ENCODE measurements around the gene AOPEP. TPM values are rescaled to one million over a fixed set of nuclear protein-coding genes. Genes with fewer than 3 reads are reported as not detected.

Gene AOPEP
- total RNA-seq, 1 experiment from 2014 or later, result 36.4 TPM

GRCh38 chr9:94852373-94852772 is 125.9 kb downstream of the AOPEP start:
- in situ Hi-C loops (cut with HindIII; ENCODE audit: low pct_unique_long_range_greater_than_20kb, low sequenced_read_pairs), result no loop called here
- BruUV-seq (replicated peaks), result no TSS peak
- peaks cover 3% of the 10 kb centered on the region; the same call in 1 of the 2 replicates for H3K4me1 ChIP-seq (ENCODE audit: control insufficient read depth, insufficient read depth, low read length)
- no peak overlapping the region for H3K27ac ChIP-seq (ENCODE audit: low read length)
- H3K36me3 ChIP-seq (ENCODE audit: control insufficient read depth, insufficient read depth, low read length), result no peaks in the 10 kb centered on the region
- no peaks in the 10 kb centered on the region for H3K27me3 ChIP-seq (ENCODE audit: control insufficient read depth, insufficient read depth, low read length)
- no peaks in the 10 kb centered on the region for H3K9me3 ChIP-seq (ENCODE audit: control insufficient read depth, insufficient read depth, low read depth, low read length)
- no peak overlapping the region for H3K4me3 ChIP-seq (ENCODE audit: low read depth in 2 of 2, low read length in 2 of 2)
- CTCF ChIA-PET, result no interaction called here
- TF ChIP-seq REST (IDR thresholded peaks at IDR 0.05; ENCODE audit: insufficient read depth in 1 of 2, low read depth in 2 of 2, low read length in 1 of 2) (no peak), POLR2AphosphoS5 (IDR thresholded peaks at IDR 0.05; ENCODE audit: low read depth, low read length) (no peak), SIN3A (IDR thresholded peaks at IDR 0.05; ENCODE audit: borderline replicate concordance, insufficient read depth, low read depth, low read length) (no peak), TCF7L2 (IDR thresholded peaks at IDR 0.05; ENCODE audit: low read depth, low read length) (no peak), CTCF (IDR thresholded peaks at IDR 0.05) (no peak)
- DNase-seq (ENCODE audit: low read depth, low spot score) (no peak), ATAC-seq (no peak)
- POLR2A ChIA-PET, result interaction anchor here (0.6 kb wide), 1 partner anchor 183 kb away, joined by 11 read pairs; no protein-coding TSS in a partner anchor
- intact Hi-C loops (cut with micrococcal nuclease; ENCODE audit: unreplicated experiment), result no loop called here

GRCh38 chr9:94853887-94854286 is 127.4 kb downstream of the AOPEP start:
- ChIA-PET CTCF (no interaction called here), POLR2A (no interaction called here)
- TF ChIP-seq SIN3A (IDR thresholded peaks at IDR 0.05; ENCODE audit: borderline replicate concordance, insufficient read depth, low read depth, low read length) (no peak), TCF7L2 (IDR thresholded peaks at IDR 0.05; ENCODE audit: low read depth, low read length) (no peak)
- H3K27ac ChIP-seq (ENCODE audit: low read length), result peak overlapping the region; percentile 57; the same call in 1 of the 2 replicates
- no TSS peak for BruUV-seq (replicated peaks)
- no peaks in the 10 kb centered on the region for H3K9me3 ChIP-seq (ENCODE audit: control insufficient read depth, insufficient read depth, low read depth, low read length)
- intact Hi-C loops (cut with micrococcal nuclease; ENCODE audit: unreplicated experiment), result no loop called here
- no peaks in the 10 kb centered on the region for H3K27me3 ChIP-seq (ENCODE audit: control insufficient read depth, insufficient read depth, low read length)
- DNase-seq (ENCODE audit: low read depth, low spot score) (no peak), ATAC-seq (no peak)
- peaks cover 3% of the 10 kb centered on the region; the same call in 1 of the 2 replicates for H3K4me1 ChIP-seq (ENCODE audit: control insufficient read depth, insufficient read depth, low read length)
- in situ Hi-C loops (cut with HindIII; ENCODE audit: low pct_unique_long_range_greater_than_20kb, low sequenced_read_pairs), result no loop called here
- no peak overlapping the region for H3K4me3 ChIP-seq (ENCODE audit: low read depth in 2 of 2, low read length in 2 of 2)
- H3K36me3 ChIP-seq (ENCODE audit: control insufficient read depth, insufficient read depth, low read length), result no peaks in the 10 kb centered on the region

- DNase-seq (ENCODE audit: low read depth, low spot score) (no peak), ATAC-seq (no peak)
- peaks cover 3% of the 10 kb centered on the region; the same call in 1 of the 2 replicates for H3K4me1 ChIP-seq (ENCODE audit: control insufficient read depth, insufficient read depth, low read length)
- no TSS peak for BruUV-seq (replicated peaks)
- intact Hi-C loops (cut with micrococcal nuclease; ENCODE audit: unreplicated experiment) (no loop called here), in situ Hi-C loops (cut with HindIII; ENCODE audit: low pct_unique_long_range_greater_than_20kb, low sequenced_read_pairs) (no loop called here)
- no peaks in the 10 kb centered on the region for H3K27me3 ChIP-seq (ENCODE audit: control insufficient read depth, insufficient read depth, low read length)
- POLR2A ChIA-PET, result interaction anchor here (0.6 to 0.7 kb wide), 2 partner anchors 78 to 559 kb away, joined by 3 to 15 read pairs; no protein-coding TSS in a partner anchor
- TF ChIP-seq TCF7L2 (IDR thresholded peaks at IDR 0.05; ENCODE audit: low read depth, low read length), result no peak
- no peak for TF ChIP-seq SIN3A (IDR thresholded peaks at IDR 0.05; ENCODE audit: borderline replicate concordance, insufficient read depth, low read depth, low read length)
- no peak for TF ChIP-seq REST (IDR thresholded peaks at IDR 0.05; ENCODE audit: insufficient read depth in 1 of 2, low read depth in 2 of 2, low read length in 1 of 2)
- TF ChIP-seq POLR2AphosphoS5 (IDR thresholded peaks at IDR 0.05; ENCODE audit: low read depth, low read length), result no peak
- no peak for TF ChIP-seq CTCF (IDR thresholded peaks at IDR 0.05)
- H3K27ac ChIP-seq (ENCODE audit: low read length), result no peak overlapping the region
- H3K36me3 ChIP-seq (ENCODE audit: control insufficient read depth, insufficient read depth, low read length), result no peaks in the 10 kb centered on the region
- no peaks in the 10 kb centered on the region for H3K9me3 ChIP-seq (ENCODE audit: control insufficient read depth, insufficient read depth, low read depth, low read length)
- CTCF ChIA-PET, result no interaction called here
- H3K4me3 ChIP-seq (ENCODE audit: low read depth in 2 of 2, low read length in 2 of 2), result no peak overlapping the region
Measured at GRCh38 chr9:94855903-94856302, 129.4 kb downstream of the AOPEP start.

Data from Panc1 (cell line).